Umbilical cord (tissue), 2 donors: Measurements from ENCODE around the gene SUGT1. TPM values are rescaled to one million over a fixed set of nuclear protein-coding genes. Genes with fewer than 3 reads are reported as not detected.
A peak's percentile ranks its signal among the peaks of the same experiment; 100 is the strongest.

Experiments
- DNase-seq: peaks from one replicate; pipeline ENCODE4 v3.0.0-alpha.2; 2015; ENCODE audit warnings: low spot score
- total RNA-seq: library from RNA; depleted of rRNA; stranded (reverse); fragments of >200 nt; gene quantifications from one replicate; pipeline ENCODE4 v1.2.3, GENCODE V29; 2014; ENCODE audit warnings: low replicate concordance; ENCODE audit not compliant: insufficient read depth

Gene SUGT1
- total RNA-seq, 1 donor from 2014 or later = 25.3 TPM

DNA sequence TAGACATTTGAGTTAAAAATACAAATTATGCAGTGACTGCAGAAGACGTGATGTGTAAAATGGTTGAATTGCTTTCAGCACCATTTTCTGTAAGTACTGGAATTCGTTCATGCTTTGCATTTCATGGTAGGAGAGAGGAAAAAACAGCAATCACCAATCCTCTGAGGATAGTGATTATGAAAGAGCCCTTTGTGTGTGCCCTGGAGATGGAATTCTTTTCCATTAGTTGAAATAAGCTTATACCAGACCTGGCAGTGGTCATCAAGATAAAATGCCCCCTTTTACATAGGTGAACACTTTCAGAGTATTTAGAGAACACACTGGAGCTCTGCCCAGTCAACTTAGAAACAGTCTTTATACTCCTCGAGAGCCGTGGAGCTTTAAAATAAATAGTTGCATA is 85.3 kb downstream of the SUGT1 start:
- no peak for DNase-seq

GRCh38 chr13:52738719-52739467 is 86.3 kb downstream of the SUGT1 start:
- peak; percentile 2 for DNase-seq

DNA sequence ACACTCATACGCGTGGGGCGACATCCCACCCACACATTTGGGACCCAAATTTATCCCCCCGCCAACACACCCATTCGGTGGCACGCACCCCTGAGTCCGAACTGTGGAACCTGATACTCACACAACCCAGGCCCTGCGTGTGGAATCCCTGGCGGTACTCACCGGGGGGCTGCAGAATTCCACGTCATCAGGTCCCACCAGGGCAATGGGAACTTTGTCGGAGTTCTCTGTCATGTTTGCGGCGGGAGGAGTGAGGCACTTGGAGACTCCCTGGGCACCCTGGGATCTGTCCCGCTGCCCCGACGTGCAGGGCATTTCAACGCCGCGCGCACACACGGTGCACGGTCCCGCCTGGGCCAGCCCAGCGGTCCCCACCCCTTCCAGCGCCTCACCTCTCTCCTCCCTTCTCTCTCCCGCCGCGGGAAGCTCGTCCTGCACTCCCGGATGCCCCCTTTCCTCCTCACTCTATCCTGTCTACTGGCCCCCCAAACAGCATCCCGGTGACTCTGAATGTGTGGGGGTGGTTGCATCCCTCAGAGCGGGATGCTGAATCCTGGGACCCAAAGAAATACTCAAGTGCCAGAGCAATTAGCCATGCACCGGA is 86.9 kb downstream of the SUGT1 start, which contains the start of gene CNMD:
Gene CNMD, minus strand, starts transcription at position 353 of the 604 bp plus-strand sequence. Its CDS starts 119 bp downstream, at position 234.
- DNase-seq = no peak

DNA sequence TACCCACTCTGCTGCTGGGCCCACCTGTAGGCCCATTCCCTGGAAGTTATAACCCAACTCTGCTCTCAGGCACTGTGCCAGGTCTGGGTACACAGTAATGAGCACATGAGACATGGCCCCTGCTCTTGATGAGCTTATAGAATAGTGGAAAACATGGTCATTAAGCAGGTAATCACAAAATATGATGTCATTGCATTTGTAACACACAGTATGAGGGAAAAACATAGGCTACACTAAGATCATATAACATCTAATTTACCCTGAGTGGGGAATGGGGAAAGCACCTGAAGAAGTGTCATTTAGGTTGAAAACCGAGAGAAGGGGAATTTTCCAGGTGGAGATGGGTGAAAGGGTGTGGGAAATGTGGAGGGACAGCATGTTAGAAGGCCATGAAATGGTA is 90.9 kb downstream of the SUGT1 start:
- DNase-seq = no peak

GRCh38 chr13:52743988-52744387 is 91.4 kb downstream of the SUGT1 start:
- DNase-seq = no peak

DNA sequence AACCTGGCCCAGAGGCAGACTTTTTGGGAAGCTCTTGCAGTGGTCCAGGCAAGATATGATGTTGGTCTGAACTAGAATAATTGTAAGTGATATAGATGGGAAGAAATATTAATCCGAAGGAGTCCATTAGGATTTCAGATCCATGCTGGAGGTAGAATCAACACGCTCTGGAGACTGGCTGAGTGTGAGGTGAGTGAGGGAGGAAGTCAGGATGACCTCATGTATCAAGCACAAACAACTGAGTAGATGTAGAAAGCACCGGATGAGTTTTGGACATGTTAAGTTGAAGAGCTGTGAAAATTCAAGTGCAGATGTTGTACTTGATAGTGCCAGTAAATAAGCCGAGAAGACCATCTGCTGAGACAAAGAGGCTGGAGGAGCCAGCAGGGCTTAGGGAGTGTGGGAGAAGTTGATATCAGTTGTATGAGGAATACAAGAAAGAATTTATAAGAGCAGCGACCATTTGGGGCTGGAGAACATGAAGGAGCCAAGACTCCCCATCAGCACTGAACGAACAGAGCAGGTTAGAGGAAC is 92.3 kb downstream of the SUGT1 start:
- DNase-seq = no peak

DNA sequence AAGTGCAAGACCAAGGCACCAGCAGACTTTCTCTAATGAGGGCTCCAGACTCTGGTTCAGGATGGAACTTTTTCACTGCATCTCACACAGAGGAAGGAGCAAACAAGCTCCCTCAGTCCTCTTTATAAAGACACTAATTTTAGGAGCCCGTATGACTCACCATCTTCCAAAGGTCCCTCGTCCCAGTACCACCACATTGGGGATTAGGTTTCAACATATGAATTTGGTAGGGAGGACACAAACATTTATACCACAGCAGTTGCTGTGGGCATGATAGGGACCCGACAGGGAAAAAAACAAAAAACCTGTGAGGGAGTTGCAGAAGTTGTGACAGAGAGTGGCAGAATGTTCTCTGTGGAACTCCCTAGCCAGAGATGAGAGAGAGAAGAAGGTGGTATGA is 93.5 kb downstream of the SUGT1 start:
- no peak for DNase-seq

GRCh38 chr13:52749419-52749818 is 96.8 kb downstream of the SUGT1 start:
- DNase-seq = no peak

Other genes starting within 250 kb of the SUGT1 start
- 8.4 TPM for gene THSD1, start 246.7 kb upstream of the SUGT1 start, total RNA-seq
- gene VPS36, start 202.2 kb upstream of the SUGT1 start, total RNA-seq = 136 TPM
- gene CKAP2, start 197.4 kb upstream of the SUGT1 start, total RNA-seq = 14.0 TPM
- 5.1 TPM for gene HNRNPA1L2, start 10.4 kb upstream of the SUGT1 start, total RNA-seq
- not detected for gene CNMD, start 87.0 kb downstream of the SUGT1 start, total RNA-seq
- gene PCDH8, start 195.8 kb downstream of the SUGT1 start, total RNA-seq = 4.6 TPM